OCI-LY7 (cell line): ENCODE results near the gene ZDHHC17. TPM values are rescaled to one million over a fixed set of nuclear protein-coding genes. Genes with fewer than 3 reads are reported as not detected.

Experiments used
- BruUV-seq: library from RNA; stranded (reverse); fragments of 400-500 nt; replicated peaks from 2 replicates; lab custom pipeline; 2021; lab: Mats Ljungman, UMichigan
- CTCF ChIA-PET: fragments of 300-600 bp; sonication (Branson Sonifier 250); formaldehyde crosslinking; loops from one replicate; lab custom pipeline; 2022; ENCODE audit warnings: antibody characterized with exemption; ENCODE audit not compliant: unreplicated experiment; lab: Charles Lee
- POLR2A ChIA-PET: fragments of 300-600 bp; sonication (Branson Sonifier 250); formaldehyde crosslinking; loops from one replicate; lab custom pipeline; 2022; ENCODE audit warnings: antibody characterized with exemption; lab: Charles Lee
- DNase-seq: peaks from one replicate; pipeline ENCODE4 v3.0.0-alpha.2; 2015; ENCODE audit warnings: low spot score
- H2AFZ ChIP-seq: fragments of 200-600 bp; sonication (generic), shearing (Covaris generic); 2 replicates; pipeline ENCODE4 v1.6.1; 2014; ENCODE audit warnings: mild to moderate bottlenecking, antibody characterized with exemption, low read length, moderate library complexity
- H3K27ac ChIP-seq: fragments of 200-600 bp; sonication (generic); 2 replicates; pipeline ENCODE4 v1.5.1; 2014; ENCODE audit warnings: mixed run types, low read depth, mild to moderate bottlenecking, moderate library complexity, low read length, inconsistent platforms; ENCODE audit not compliant: poor library complexity, severe bottlenecking
- H3K36me3 ChIP-seq: fragments of 200-600 bp; sonication (generic); 2 replicates; pipeline ENCODE4 v1.6.1; 2014; ENCODE audit warnings: mild to moderate bottlenecking, antibody characterized with exemption, low read length, moderate library complexity, mixed read lengths; ENCODE audit not compliant: insufficient read depth
- H3K4me1 ChIP-seq: fragments of 200-600 bp; sonication (generic); 2 replicates; pipeline ENCODE4 v1.5.1; 2014; ENCODE audit warnings: mild to moderate bottlenecking, low read length; ENCODE audit not compliant: insufficient read depth, poor library complexity, severe bottlenecking
- H3K4me2 ChIP-seq: fragments of 200-600 bp; sonication (generic); 2 replicates; pipeline ENCODE4 v1.6.1; 2014; ENCODE audit warnings: mild to moderate bottlenecking, low read length
- H3K4me3 ChIP-seq: fragments of 200-600 bp; sonication (generic); 2 replicates; pipeline ENCODE4 v1.5.1; 2014; ENCODE audit warnings: mild to moderate bottlenecking, low read depth, low read length; ENCODE audit not compliant: poor library complexity, severe bottlenecking
- H3K79me2 ChIP-seq: fragments of 200-600 bp; sonication (generic); 2 replicates; pipeline ENCODE4 v1.6.1; 2016; ENCODE audit warnings: low read depth, mild to moderate bottlenecking, low read length, moderate library complexity, mixed read lengths; ENCODE audit not compliant: insufficient read depth
- H3K9me2 ChIP-seq: fragments of 200-600 bp; sonication (generic); 2 replicates; pipeline ENCODE4 v1.6.1; 2016; ENCODE audit warnings: mild to moderate bottlenecking, low read length, mixed read lengths; ENCODE audit not compliant: insufficient read depth
- H3K9me3 ChIP-seq: fragments of 200-600 bp; sonication (generic); 2 replicates; pipeline ENCODE4 v1.6.1; 2014; ENCODE audit warnings: mild to moderate bottlenecking, mixed run types, low read length, mixed read lengths
- H4K20me1 ChIP-seq: fragments of 200-600 bp; sonication (generic); 2 replicates; pipeline ENCODE4 v1.6.1; 2014; ENCODE audit warnings: mild to moderate bottlenecking, antibody characterized with exemption, low read length, moderate library complexity, mixed read lengths; ENCODE audit not compliant: insufficient read depth
- EZH2phosphoT487 ChIP-seq: fragments of 200-600 bp; sonication (generic); IDR thresholded peaks from 2 replicates; pipeline ENCODE4 v1.6.1; 2018; ENCODE audit warnings: low read depth, borderline replicate concordance, mild to moderate bottlenecking, mixed run types, antibody characterized with exemption, low read length, moderate library complexity, mixed read lengths
- intact Hi-C: fragments of 100-400 bp; cut with micrococcal nuclease; formaldehyde crosslinking; loops from one replicate; pipeline ENCODE4 v1.10.0; 2022; ENCODE audit not compliant: unreplicated experiment
- total RNA-seq, 2 experiments: library from RNA; depleted of rRNA in 1 of 2; stranded (reverse); fragments of >200 nt in 1 of 2; shearing (Covaris generic) in 1 of 2; gene quantifications; 2 replicates each; pipeline ENCODE4 v1.2.3, GENCODE V29; 2014 to 2022
- TF ChIP-seq, protein P1 (sequence below): fragments of 200-600 bp; sonication (generic); conservative IDR thresholded peaks from 2 replicates; pipeline ENCODE4 v1.5.1; 2014; ENCODE audit warnings: mild to moderate bottlenecking, antibody characterized with exemption, low read length, moderate library complexity, mixed read lengths

The ZDHHC17 gene
- total RNA-seq, 2 experiments from 2014 or later = 24.0 to 32.8 TPM

- no peak for TF ChIP-seq EZH2phosphoT487
- TF ChIP-seq, protein P1, sequence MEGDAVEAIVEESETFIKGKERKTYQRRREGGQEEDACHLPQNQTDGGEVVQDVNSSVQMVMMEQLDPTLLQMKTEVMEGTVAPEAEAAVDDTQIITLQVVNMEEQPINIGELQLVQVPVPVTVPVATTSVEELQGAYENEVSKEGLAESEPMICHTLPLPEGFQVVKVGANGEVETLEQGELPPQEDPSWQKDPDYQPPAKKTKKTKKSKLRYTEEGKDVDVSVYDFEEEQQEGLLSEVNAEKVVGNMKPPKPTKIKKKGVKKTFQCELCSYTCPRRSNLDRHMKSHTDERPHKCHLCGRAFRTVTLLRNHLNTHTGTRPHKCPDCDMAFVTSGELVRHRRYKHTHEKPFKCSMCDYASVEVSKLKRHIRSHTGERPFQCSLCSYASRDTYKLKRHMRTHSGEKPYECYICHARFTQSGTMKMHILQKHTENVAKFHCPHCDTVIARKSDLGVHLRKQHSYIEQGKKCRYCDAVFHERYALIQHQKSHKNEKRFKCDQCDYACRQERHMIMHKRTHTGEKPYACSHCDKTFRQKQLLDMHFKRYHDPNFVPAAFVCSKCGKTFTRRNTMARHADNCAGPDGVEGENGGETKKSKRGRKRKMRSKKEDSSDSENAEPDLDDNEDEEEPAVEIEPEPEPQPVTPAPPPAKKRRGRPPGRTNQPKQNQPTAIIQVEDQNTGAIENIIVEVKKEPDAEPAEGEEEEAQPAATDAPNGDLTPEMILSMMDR = no peak
- no peak for DNase-seq
- Histone ChIP-seq H2AFZ (no peak overlapping the region), H3K79me2 (0 out of 2 replicates have a peak, but pooled peaks cover 4% of the 10 kb centered on the region), H3K27ac (no peak overlapping the region), H4K20me1 (no peaks in the 10 kb centered on the region), H3K9me3 (peaks cover 13% of the 10 kb centered on the region; the same call in 1 of the 2 replicates), H3K9me2 (no peaks in the 10 kb centered on the region), H3K4me2 (no peak overlapping the region), H3K36me3 (peaks cover 46% of the 10 kb centered on the region), H3K4me1 (no peaks in the 10 kb centered on the region), H3K4me3 (no peak overlapping the region)
- intact Hi-C loops = no loop called here
- ChIA-PET POLR2A (interaction anchor here (0.6 kb wide), 1 partner anchor 244 kb away, joined by 3 read pairs; no protein-coding TSS in a partner anchor), CTCF (no interaction called here)
- no TSS peak for BruUV-seq
Observed at GRCh38 chr12:76804435-76804976, 40.6 kb downstream of the ZDHHC17 start.

DNA sequence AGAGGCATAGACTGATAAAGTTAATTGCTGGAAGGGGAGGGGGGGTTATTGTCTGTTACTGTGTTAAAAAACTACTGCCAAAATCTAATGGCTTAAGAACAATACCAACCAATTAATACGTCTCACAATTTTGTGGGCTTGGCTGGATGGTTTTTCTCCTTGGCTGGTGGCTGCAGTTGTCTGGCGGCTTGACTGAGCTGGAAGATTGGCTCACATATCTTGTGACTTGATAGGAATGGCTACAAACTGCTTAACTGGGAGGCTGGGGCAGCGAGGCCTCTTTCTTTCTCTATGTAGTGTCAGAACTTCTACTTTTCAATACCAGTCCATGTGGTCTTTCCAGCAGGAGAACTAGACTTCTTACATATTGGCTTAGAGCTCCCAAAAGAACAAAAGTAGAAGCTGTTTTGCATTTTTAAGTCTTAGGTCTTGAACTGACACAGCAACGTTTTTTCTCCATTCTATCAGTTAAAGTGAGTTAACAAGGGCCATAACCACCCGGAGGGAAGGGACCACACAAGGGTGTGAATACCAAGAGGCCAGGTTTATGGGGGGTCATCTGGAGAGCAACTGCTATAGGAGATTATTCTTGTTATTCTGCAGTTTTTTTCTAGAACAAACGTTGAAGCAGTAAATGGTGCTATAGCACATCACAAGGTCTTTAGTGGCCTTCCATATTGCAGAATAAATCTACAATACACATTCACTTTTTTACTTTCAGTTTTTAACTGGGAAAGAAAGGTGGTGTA, 46.9 kb downstream of the ZDHHC17 start:
- Histone ChIP-seq H3K9me2 (no peaks in the 10 kb centered on the region), H2AFZ (no peak overlapping the region), H3K4me1 (no peaks in the 10 kb centered on the region), H3K36me3 (peaks cover 36% of the 10 kb centered on the region; the same call in 1 of the 2 replicates), H3K4me3 (no peak overlapping the region), H4K20me1 (no peaks in the 10 kb centered on the region), H3K27ac (no peak overlapping the region), H3K79me2 (no peaks in the 10 kb centered on the region), H3K4me2 (no peak overlapping the region), H3K9me3 (no peaks in the 10 kb centered on the region)
- POLR2A ChIA-PET = no interaction called here
- intact Hi-C loops = no loop called here
- TF ChIP-seq, protein P1 = no peak
- TF ChIP-seq EZH2phosphoT487 = no peak
- DNase-seq = no peak
- no TSS peak for BruUV-seq
- CTCF ChIA-PET = no interaction called here

DNA sequence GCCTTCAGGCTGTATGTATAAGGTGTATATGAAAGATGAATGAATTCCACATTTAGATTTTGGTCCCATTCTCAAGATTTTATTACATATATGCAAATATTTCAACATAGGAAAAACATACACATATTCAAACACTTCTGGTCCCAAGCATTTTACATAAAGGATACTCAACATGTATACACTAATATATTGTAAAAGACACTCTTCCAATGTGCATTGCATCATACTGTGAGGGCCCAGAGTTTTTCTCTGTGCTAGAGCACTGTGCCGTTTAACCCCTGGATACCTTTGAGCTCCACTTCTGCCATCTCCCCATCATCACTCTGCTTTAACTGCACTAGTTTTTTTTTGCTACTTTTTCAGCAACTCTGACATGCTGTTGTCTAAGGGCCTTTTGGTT, 48.1 kb downstream of the ZDHHC17 start:
- no peak for DNase-seq
- H3K4me3 ChIP-seq = no peak overlapping the region
- TF ChIP-seq, protein P1 = no peak
- no peak for TF ChIP-seq EZH2phosphoT487
- BruUV-seq = no TSS peak
- no peak overlapping the region for H3K4me2 ChIP-seq
- no peaks in the 10 kb centered on the region for H3K79me2 ChIP-seq
- peaks cover 34% of the 10 kb centered on the region; the same call in 1 of the 2 replicates for H3K36me3 ChIP-seq
- H4K20me1 ChIP-seq = no peaks in the 10 kb centered on the region
- intact Hi-C loops = no loop called here
- ChIA-PET CTCF (no interaction called here), POLR2A (interaction anchor here (0.6 kb wide), 1 partner anchor 9 kb away, joined by 3 read pairs; no protein-coding TSS in a partner anchor)
- H3K9me2 ChIP-seq = no peaks in the 10 kb centered on the region
- H3K9me3 ChIP-seq = no peaks in the 10 kb centered on the region
- H2AFZ ChIP-seq = no peak overlapping the region
- H3K27ac ChIP-seq = no peak overlapping the region
- no peaks in the 10 kb centered on the region for H3K4me1 ChIP-seq
